ENCODE results near the gene FATE1.

DNA sequence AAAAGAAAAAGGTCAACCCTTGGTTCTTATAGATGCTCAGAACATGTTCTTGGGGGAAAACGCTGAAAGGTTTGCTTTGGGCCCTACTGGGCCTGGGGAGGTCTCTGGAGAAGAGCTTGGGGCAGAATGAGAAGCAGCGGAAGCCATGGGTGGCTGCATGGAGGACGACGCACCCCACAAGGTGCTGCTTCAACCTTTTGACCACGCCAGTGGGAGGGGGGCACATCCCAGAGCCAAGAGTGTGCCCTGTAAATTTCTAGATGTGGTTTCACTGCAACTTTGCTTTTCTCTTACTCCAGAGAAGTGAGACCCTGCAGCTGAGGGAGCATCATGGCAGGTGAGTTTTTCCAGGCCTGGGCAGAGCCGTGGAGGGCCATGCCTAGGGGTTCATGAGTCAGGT is 17.4 kb upstream of the FATE1 start:
- no peak for TF ChIP-seq TAF15 (IDR thresholded peaks at IDR 0.05; ENCODE audit: low read depth, low read length, poor library complexity, severe bottlenecking)
- TF ChIP-seq POLR2AphosphoS5 (IDR thresholded peaks at IDR 0.05; ENCODE audit: low read depth, low read length): no peak
- TF ChIP-seq, protein P1, sequence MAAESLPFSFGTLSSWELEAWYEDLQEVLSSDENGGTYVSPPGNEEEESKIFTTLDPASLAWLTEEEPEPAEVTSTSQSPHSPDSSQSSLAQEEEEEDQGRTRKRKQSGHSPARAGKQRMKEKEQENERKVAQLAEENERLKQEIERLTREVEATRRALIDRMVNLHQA (CRISPR knock-in tag; IDR thresholded peaks at IDR 0.05): no peak
- TF ChIP-seq ATM (IDR thresholded peaks at IDR 0.05; ENCODE audit: borderline replicate concordance): no peak
- TF ChIP-seq RAD21 (CRISPR knock-in tag; IDR thresholded peaks at IDR 0.05): no peak
- TF ChIP-seq, protein P2, sequence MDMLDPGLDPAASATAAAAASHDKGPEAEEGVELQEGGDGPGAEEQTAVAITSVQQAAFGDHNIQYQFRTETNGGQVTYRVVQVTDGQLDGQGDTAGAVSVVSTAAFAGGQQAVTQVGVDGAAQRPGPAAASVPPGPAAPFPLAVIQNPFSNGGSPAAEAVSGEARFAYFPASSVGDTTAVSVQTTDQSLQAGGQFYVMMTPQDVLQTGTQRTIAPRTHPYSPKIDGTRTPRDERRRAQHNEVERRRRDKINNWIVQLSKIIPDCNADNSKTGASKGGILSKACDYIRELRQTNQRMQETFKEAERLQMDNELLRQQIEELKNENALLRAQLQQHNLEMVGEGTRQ (IDR thresholded peaks at IDR 0.05; ENCODE audit: low read depth, low read length): no peak
- TF ChIP-seq, protein P2 (CRISPR knock-in tag; IDR thresholded peaks at IDR 0.05; ENCODE audit: borderline replicate concordance): no peak
- no peak for TF ChIP-seq ZNF709 (CRISPR knock-in tag; IDR thresholded peaks at IDR 0.05)
- no peak for TF ChIP-seq PAF1 (CRISPR knock-in tag; IDR thresholded peaks at IDR 0.05)
- TF ChIP-seq ARID3A (IDR thresholded peaks at IDR 0.05; ENCODE audit: low read depth, low read length): no peak
- no peak for TF ChIP-seq GATAD1 (CRISPR knock-in tag; IDR thresholded peaks at IDR 0.05)
- TF ChIP-seq ZNF816 (CRISPR knock-in tag; IDR thresholded peaks at IDR 0.05; ENCODE audit: borderline replicate concordance): no peak
- no peak for TF ChIP-seq NR3C1 (CRISPR knock-in tag; IDR thresholded peaks at IDR 0.05)
- no peak for TF ChIP-seq KDM1A (CRISPR knock-in tag; IDR thresholded peaks at IDR 0.05)
- no peak for TF ChIP-seq HCFC1 (IDR thresholded peaks at IDR 0.05; ENCODE audit: low read depth, low read length)
